CD14-positive monocyte (primary cell): ENCODE measurements around the gene CINP. TPM values are rescaled to one million over a fixed set of nuclear protein-coding genes. Genes with fewer than 3 reads are reported as not detected.

Experiments
- DNase-seq, 3 donors: peaks; one replicate each; pipeline ENCODE4 v3.0.0-alpha.2; 2011 to 2022
- H2AFZ ChIP-seq: 2 replicates; pipeline ENCODE4 v1.6.0; 2012; ENCODE audit warnings: mild to moderate bottlenecking, low read depth, low read length, inconsistent platforms; ENCODE audit not compliant: insufficient read depth, poor library complexity, severe bottlenecking
- H3K27ac ChIP-seq, 2 donors: 1 replicate in 1 of 2; 2 replicates in 1 of 2; pipeline ENCODE4 v1.5.1; 2012 to 2013; ENCODE audit warnings: low read length in 2 of 2, control low read depth in 1 of 2, inconsistent platforms in 1 of 2, low read depth in 1 of 2, mild to moderate bottlenecking in 1 of 2
- H3K27me3 ChIP-seq, 2 donors: one replicate each; pipeline versions ENCODE4 v1.6.0 to v1.6.1; 2011 to 2013; ENCODE audit warnings: low read length in 2 of 2; ENCODE audit not compliant: control insufficient read depth in 2 of 2, insufficient read depth in 2 of 2
- H3K36me3 ChIP-seq, 2 donors: replicated peaks in 1 of 2; 1 replicate in 1 of 2; 2 replicates in 1 of 2; pipeline versions ENCODE4 v1.5.1 to v1.6.1; 2012 to 2013; ENCODE audit warnings: low read length in 2 of 2, control low read depth in 1 of 2, inconsistent platforms in 1 of 2, mild to moderate bottlenecking in 1 of 2; ENCODE audit not compliant: insufficient read depth in 2 of 2, control insufficient read depth in 1 of 2
- H3K4me1 ChIP-seq, 2 donors: 1 replicate in 1 of 2; 2 replicates in 1 of 2; pipeline versions ENCODE4 v1.5.1 to v1.6.1; 2012 to 2013; ENCODE audit warnings: low read length in 2 of 2, control low read depth in 1 of 2, inconsistent platforms in 1 of 2, mild to moderate bottlenecking in 1 of 2, moderate library complexity in 1 of 2; ENCODE audit not compliant: insufficient read depth in 2 of 2, control insufficient read depth in 1 of 2
- H3K4me2 ChIP-seq: replicated peaks from 2 replicates; pipeline ENCODE3; 2012; ENCODE audit warnings: low read length, moderate library complexity, mild to moderate bottlenecking; ENCODE audit not compliant: poor library complexity, severe bottlenecking; ENCODE audit errors: extremely low read depth
- H3K4me3 ChIP-seq, 3 experiments: fragments of 200-600 bp in 1 of 3; sonication (generic) in 1 of 3; replicated peaks in 1 of 3; 1 replicate in 2 of 3; 2 replicates in 1 of 3; pipeline ENCODE4 v1.5.1; 2011 to 2013; ENCODE audit warnings: low read length in 3 of 3, mild to moderate bottlenecking in 3 of 3, control low read depth in 2 of 3, low read depth in 2 of 3, inconsistent platforms in 1 of 3, moderate library complexity in 1 of 3
- H3K79me2 ChIP-seq: 2 replicates; pipeline ENCODE4 v1.6.0; 2012; ENCODE audit warnings: mild to moderate bottlenecking, control low read depth, inconsistent platforms, low read length, moderate library complexity; ENCODE audit not compliant: insufficient read depth
- H3K9ac ChIP-seq: 2 replicates; pipeline ENCODE4 v1.6.0; 2017; ENCODE audit warnings: low read length, mild to moderate bottlenecking; ENCODE audit not compliant: insufficient read depth, poor library complexity, severe bottlenecking
- H3K9me3 ChIP-seq, 2 donors: replicated peaks in 1 of 2; 1 replicate in 1 of 2; 2 replicates in 1 of 2; pipeline versions ENCODE4 v1.5.1 to v1.6.1; 2012 to 2013; ENCODE audit warnings: low read length in 2 of 2, control low read depth in 1 of 2; ENCODE audit not compliant: control insufficient read depth in 1 of 2, insufficient read depth in 1 of 2
- H4K20me1 ChIP-seq: 2 replicates; pipeline ENCODE4 v1.6.0; 2012; ENCODE audit warnings: mild to moderate bottlenecking, low read length, control low read depth, moderate library complexity; ENCODE audit not compliant: insufficient read depth
- H3K27ac Mint-ChIP-seq, 7 donors: one replicate each; pipeline ENCODE4 v1.8.0; 2020; ENCODE audit warnings: mild to moderate bottlenecking in 7 of 7, mixed read lengths in 7 of 7, moderate library complexity in 6 of 7, inconsistent platforms in 2 of 7
- H3K27me3 Mint-ChIP-seq, 3 donors: one replicate each; pipeline ENCODE4 v1.8.0; 2021 to 2022; ENCODE audit warnings: low read depth in 3 of 3, mild to moderate bottlenecking in 3 of 3, mixed read lengths in 3 of 3, moderate library complexity in 3 of 3, inconsistent platforms in 1 of 3
- H3K36me3 Mint-ChIP-seq, 2 donors: one replicate each; pipeline ENCODE4 v1.8.0; 2020; ENCODE audit warnings: mixed read lengths in 2 of 2, inconsistent platforms in 1 of 2, mild to moderate bottlenecking in 1 of 2
- H3K4me1 Mint-ChIP-seq: one replicate; pipeline ENCODE4 v1.8.0; 2020; ENCODE audit warnings: mild to moderate bottlenecking, mixed read lengths
- H3K4me3 Mint-ChIP-seq, 2 donors: one replicate each; pipeline ENCODE4 v1.8.0; 2020; ENCODE audit warnings: mild to moderate bottlenecking in 2 of 2, mixed read lengths in 2 of 2, moderate library complexity in 1 of 2
- H3K9me3 Mint-ChIP-seq, 7 donors: one replicate each; pipeline ENCODE4 v1.8.0; 2020 to 2022; ENCODE audit warnings: mixed read lengths in 7 of 7, mild to moderate bottlenecking in 6 of 7, moderate library complexity in 6 of 7, inconsistent platforms in 2 of 7
- WGBS: methylation state at CpG from one replicate; pipeline ENCODE4 v1.1.5; 2013; ENCODE audit warnings: missing lambda C conversion rate; ENCODE audit not compliant: insufficient coverage; 5-methylcytosine and 5-hydroxymethylcytosine counted together
- intact Hi-C, 2 donors: fragments of 100-400 bp; cut with micrococcal nuclease; formaldehyde crosslinking; loops; one replicate each; pipeline versions ENCODE4 v1.15.0 to v1.15.1; 2023
- polyA plus RNA-seq, 3 donors: library from polyadenylated mRNA; depleted of rRNA in 1 of 3; unstranded in 2 of 3; stranded (reverse) in 1 of 3; fragments of 300-500 nt in 2 of 3; fragments of >200 nt in 1 of 3; fragmentation: Illumina TruSeq in 2 of 3; gene quantifications; 1 replicate in 2 of 3; 2 replicates in 1 of 3; pipeline ENCODE4 v1.2.3, GENCODE V29; 2012 to 2021
- TF ChIP-seq, protein P1 (sequence below): fragments of 200-600 bp; IDR thresholded peaks from one replicate; pipeline ENCODE4 v1.8.0; 2022; ENCODE audit warnings: antibody characterized with exemption, mild to moderate bottlenecking

The CINP gene
- polyA plus RNA-seq, 3 donors = 28.9 to 58.5 (median 57.1) TPM

- peaks cover 26 to 32% of the 10 kb centered on the region in 2 donors for H3K36me3 ChIP-seq
- H2AFZ ChIP-seq = no peak overlapping the region
- H3K79me2 ChIP-seq = peaks cover 10% of the 10 kb centered on the region
- no peak overlapping the region for H3K9ac ChIP-seq
- H3K9me3 Mint-ChIP-seq = no peaks in the 10 kb centered on the region
- no peak overlapping the region for H3K4me2 ChIP-seq
- H3K4me3 Mint-ChIP-seq = no peak overlapping the region
- peaks cover 22% of the 10 kb centered on the region for H3K4me1 Mint-ChIP-seq
- H3K9me3 ChIP-seq = no peaks in the 10 kb centered on the region
- peak overlapping the region in 4 of 7 donors; percentile 10 to 80 (median 32) for H3K27ac Mint-ChIP-seq
- DNase-seq = no peak
- 89% methylated on average over 3 of the region's 5 CpGs for WGBS
- peaks cover 36 to 40% of the 10 kb centered on the region in 2 donors for H3K36me3 Mint-ChIP-seq
- H3K27ac ChIP-seq = no peak overlapping the region
- H4K20me1 ChIP-seq = no peaks in the 10 kb centered on the region
- H3K27me3 ChIP-seq = no peaks in the 10 kb centered on the region
- H3K27me3 Mint-ChIP-seq = no peaks in the 10 kb centered on the region
- H3K4me3 ChIP-seq = no peak overlapping the region
- intact Hi-C loops = no loop called here
- peaks cover 14 to 17% of the 10 kb centered on the region in 2 donors for H3K4me1 ChIP-seq
- TF ChIP-seq, protein P1, sequence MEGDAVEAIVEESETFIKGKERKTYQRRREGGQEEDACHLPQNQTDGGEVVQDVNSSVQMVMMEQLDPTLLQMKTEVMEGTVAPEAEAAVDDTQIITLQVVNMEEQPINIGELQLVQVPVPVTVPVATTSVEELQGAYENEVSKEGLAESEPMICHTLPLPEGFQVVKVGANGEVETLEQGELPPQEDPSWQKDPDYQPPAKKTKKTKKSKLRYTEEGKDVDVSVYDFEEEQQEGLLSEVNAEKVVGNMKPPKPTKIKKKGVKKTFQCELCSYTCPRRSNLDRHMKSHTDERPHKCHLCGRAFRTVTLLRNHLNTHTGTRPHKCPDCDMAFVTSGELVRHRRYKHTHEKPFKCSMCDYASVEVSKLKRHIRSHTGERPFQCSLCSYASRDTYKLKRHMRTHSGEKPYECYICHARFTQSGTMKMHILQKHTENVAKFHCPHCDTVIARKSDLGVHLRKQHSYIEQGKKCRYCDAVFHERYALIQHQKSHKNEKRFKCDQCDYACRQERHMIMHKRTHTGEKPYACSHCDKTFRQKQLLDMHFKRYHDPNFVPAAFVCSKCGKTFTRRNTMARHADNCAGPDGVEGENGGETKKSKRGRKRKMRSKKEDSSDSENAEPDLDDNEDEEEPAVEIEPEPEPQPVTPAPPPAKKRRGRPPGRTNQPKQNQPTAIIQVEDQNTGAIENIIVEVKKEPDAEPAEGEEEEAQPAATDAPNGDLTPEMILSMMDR = no peak
Observed at GRCh38 chr14:102375119-102375518, 12.4 kb upstream of the CINP start.

- no peak overlapping the region for H3K27ac Mint-ChIP-seq
- H3K79me2 ChIP-seq = peaks cover 11% of the 10 kb centered on the region
- H3K4me1 Mint-ChIP-seq = peaks cover 29% of the 10 kb centered on the region
- intact Hi-C loops = no loop called here
- TF ChIP-seq, protein P1 = no peak
- H3K4me3 Mint-ChIP-seq = no peak overlapping the region
- H3K36me3 Mint-ChIP-seq = peaks cover 29 to 36% of the 10 kb centered on the region in 2 donors
- H3K9me3 ChIP-seq = no peaks in the 10 kb centered on the region
- H3K4me3 ChIP-seq = no peak overlapping the region
- H3K27me3 Mint-ChIP-seq = no peaks in the 10 kb centered on the region
- no peaks in the 10 kb centered on the region for H4K20me1 ChIP-seq
- H3K9me3 Mint-ChIP-seq = no peaks in the 10 kb centered on the region
- WGBS = 100% methylated on average over 1 of the region's 2 CpGs
- no peak overlapping the region for H2AFZ ChIP-seq
- no peak overlapping the region for H3K9ac ChIP-seq
- no peaks in the 10 kb centered on the region for H3K27me3 ChIP-seq
- H3K27ac ChIP-seq = no peak overlapping the region
- peaks cover 24 to 25% of the 10 kb centered on the region in 2 donors for H3K36me3 ChIP-seq
- peaks cover 22 to 26% of the 10 kb centered on the region in 2 donors for H3K4me1 ChIP-seq
- H3K4me2 ChIP-seq = no peak overlapping the region
- no peak for DNase-seq
Observed at GRCh38 chr14:102374264-102374663, 11.6 kb upstream of the CINP start.
